GM12872 (cell line): ENCODE measurements around the gene SYNE2.

Experiments
- TF ChIP-seq, protein P1 (sequence below): IDR thresholded peaks from 3 replicates; pipeline ENCODE4 v1.5.1; 2011; ENCODE audit warnings: low read depth, mild to moderate bottlenecking, low read length, moderate library complexity; ENCODE audit not compliant: insufficient read depth

The SYNE2 gene

DNA sequence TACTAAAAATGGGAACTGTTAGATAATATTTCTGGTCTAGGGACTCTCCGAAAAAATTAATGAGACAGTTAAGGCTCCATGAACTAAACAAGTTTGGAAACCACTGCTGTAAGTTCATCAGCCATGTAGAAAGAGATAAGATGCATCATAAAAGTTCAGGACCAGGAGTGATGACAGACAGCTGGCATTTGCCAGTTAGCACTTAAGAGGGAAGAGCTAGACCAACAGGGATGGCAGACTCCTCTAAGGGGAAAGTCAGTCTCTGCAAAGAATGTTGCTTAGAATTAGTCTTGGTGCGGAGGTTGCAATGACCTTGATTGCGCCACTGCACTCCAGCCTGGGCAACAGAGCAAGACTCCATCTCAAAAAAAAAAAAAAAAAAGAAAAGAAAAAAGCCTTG is 129.4 kb downstream of the SYNE2 start:
- TF ChIP-seq, protein P1, sequence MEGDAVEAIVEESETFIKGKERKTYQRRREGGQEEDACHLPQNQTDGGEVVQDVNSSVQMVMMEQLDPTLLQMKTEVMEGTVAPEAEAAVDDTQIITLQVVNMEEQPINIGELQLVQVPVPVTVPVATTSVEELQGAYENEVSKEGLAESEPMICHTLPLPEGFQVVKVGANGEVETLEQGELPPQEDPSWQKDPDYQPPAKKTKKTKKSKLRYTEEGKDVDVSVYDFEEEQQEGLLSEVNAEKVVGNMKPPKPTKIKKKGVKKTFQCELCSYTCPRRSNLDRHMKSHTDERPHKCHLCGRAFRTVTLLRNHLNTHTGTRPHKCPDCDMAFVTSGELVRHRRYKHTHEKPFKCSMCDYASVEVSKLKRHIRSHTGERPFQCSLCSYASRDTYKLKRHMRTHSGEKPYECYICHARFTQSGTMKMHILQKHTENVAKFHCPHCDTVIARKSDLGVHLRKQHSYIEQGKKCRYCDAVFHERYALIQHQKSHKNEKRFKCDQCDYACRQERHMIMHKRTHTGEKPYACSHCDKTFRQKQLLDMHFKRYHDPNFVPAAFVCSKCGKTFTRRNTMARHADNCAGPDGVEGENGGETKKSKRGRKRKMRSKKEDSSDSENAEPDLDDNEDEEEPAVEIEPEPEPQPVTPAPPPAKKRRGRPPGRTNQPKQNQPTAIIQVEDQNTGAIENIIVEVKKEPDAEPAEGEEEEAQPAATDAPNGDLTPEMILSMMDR = no peak

DNA sequence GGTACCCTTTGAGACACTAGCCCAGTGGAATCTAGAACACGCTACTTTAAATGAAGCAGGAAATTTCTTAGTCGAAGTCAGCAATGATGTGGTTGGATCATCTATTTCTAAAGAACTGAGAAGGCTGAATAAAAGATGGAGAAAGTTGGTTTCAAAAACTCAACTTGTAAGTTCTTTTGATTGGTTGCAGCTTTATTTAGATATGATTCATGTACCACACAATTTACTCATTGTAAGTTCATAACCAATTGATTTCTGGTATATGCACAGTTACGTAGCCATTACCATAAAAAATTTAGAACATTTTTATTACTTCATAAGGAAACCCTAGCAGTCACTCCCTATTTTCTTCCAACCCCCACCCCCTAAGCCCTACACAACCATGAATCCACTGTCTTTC is 129.8 kb downstream of the SYNE2 start:
- TF ChIP-seq, protein P1 = no peak

DNA sequence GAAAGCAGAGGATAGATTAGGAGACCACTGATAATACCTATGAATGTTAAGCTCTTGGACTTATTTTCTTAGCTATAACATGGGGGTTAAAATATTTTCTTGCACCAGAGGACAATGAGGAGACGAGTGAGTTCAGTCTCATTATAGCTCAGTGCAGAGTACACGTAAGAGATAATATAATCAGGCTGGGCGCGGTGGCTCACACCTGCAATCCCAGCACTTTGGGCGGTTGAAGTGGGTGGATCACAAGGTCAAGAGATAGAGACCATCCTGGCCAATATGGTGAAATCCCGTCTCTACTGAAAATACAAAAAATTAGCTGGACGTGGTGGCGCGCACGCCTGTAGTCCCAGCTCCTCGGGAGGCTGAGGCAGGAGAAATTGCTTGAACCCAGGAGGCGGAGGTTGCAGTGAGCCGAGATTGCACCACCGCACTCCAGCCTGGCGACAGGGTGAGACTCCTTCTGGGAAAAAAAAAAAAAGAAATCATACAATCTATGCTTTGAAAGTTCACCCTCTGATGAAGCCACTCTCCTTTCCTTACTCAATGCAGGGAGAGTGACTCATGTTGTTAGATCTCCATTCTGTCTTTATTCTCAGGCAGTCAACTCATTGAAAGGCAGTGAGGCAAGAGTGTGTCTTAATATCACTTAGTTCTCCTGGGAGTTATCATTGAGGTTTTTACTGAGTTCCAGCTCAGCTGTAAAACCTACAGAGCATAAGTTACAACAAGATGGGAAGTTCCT is 134.2 kb downstream of the SYNE2 start:
- TF ChIP-seq, protein P1 = no peak

DNA sequence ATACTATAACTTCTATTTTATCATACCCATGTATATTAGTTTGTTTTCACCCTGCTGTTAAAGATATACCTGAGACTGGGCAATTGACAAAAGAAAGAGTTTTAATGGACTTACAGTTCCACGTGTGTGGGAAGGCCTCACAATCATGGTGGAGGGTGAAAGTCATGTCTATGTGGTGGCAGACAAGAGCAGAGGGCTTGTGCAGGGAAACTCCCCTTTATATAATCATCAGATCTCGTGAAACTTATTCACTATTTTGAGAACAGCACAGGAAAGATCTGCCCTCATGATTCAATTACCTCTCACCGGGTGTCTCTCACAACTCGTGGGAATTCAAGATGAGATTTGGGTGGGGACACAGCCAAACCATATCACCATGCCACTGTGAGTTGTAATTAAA is 135.8 kb downstream of the SYNE2 start:
- TF ChIP-seq, protein P1 = no peak

DNA sequence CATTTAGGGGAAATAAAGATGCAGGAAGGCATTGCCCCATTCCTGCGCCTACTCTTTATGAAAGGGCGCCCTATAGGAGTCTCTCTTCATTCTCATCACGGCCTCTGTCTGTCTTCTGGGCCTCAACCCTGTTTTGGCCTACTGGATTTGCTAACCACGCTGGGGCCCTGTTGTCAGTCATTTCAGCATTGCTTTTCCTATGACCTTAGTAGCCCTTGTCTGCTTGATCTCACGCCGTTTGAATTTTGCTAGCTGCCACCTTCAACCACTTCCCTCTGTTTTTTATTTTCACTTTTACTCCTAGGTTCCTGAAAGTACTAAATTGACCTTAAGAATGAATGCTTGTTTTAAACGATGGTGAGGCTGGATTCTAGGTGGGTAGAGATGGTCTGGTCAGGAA is 139.0 kb downstream of the SYNE2 start:
- TF ChIP-seq, protein P1 = no peak

DNA sequence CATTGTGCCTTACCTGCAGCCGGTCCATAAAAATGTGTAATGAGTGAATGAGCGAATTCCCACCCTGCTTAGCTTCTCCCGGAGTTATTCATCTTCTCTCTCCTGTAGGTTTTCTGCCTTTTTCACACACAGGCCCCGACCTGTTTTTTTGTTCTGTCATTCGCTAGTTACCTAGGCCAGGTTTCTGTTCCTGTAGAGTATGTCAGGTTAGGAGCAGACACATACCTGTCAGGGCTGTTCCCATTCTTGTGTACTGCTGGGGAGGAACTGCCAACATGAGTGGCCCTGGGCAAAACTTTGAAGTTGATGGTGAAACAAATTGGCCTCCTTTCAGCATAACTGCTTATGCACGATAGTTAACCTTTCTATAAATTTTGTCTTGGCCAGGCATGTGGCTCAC is 140.1 kb downstream of the SYNE2 start:
- TF ChIP-seq, protein P1 = no peak

DNA sequence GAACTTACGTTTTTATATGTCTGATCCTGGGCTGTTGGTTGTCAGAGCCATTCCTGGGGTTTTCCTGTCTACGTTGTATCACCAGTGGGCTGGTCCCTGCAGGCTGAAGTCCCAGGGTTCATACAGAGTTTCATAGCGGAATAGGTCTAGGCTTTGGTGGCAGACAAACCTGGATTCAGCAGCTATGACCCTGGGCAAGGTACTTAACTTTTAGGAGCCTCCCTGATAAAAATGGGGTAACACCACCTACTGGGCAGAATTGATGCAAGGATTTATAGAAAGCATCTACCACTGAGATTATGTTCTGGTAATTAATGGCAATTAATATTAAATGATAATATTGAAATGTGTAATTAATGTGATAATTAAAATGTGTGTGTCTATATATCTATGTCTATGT is 141.2 kb downstream of the SYNE2 start:
- TF ChIP-seq, protein P1 = 0 out of 3 replicates have a peak, but pooled peaks have one; percentile 18
